Measurements from ENCODE around the gene TFEB. TPM values are rescaled to one million over a fixed set of nuclear protein-coding genes. Genes with fewer than 3 reads are reported as not detected.

The TFEB gene
- total RNA-seq, 1 experiment from 2014 or later = 6.6 TPM

DNA sequence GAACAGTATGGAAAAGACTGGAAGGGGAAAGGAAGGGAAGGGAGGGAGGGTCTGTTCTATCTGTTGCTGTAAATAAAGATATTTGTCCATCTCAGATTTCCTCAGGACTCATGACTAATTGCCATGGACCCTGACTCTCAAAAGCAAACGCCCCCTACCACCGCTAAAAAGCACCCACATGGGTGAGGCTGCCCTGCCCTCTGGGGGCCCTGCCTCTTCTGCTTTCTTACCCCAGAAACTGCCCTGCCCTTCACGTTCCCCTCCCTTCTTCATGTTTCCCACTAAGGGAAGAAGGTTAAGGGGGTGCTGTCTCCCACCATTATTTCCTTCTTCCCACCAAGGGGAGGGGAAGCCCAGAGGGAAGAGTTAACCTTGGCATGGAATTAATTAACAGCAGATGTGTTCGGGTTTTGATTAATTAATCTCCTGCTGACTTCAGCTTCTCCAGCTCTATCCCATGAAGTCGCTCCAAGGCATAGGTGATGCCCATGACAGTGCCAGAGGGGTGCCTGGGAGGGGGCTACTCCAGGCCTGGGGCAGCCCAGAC, 81.2 kb downstream of the TFEB start:
- H3K36me3 Mint-ChIP-seq (ENCODE audit: insufficient read depth, unreplicated experiment) = peaks cover 5% of the 10 kb centered on the region
- H3K4me3 Mint-ChIP-seq (ENCODE audit: low read depth, unreplicated experiment) = no peak overlapping the region
- CTCF ChIA-PET = interaction anchor here (0.6 kb wide), 1 partner anchor 526 kb away, joined by 6 read pairs; no protein-coding TSS in a partner anchor
- no peak overlapping the region for H3K27ac Mint-ChIP-seq (ENCODE audit: unreplicated experiment)
- H3K9me3 Mint-ChIP-seq (ENCODE audit: low read depth, unreplicated experiment) = no peaks in the 10 kb centered on the region
- no peak for DNase-seq
- H3K4me1 Mint-ChIP-seq (ENCODE audit: low read depth, unreplicated experiment) = no peaks in the 10 kb centered on the region
- intact Hi-C loops (cut with micrococcal nuclease; ENCODE audit: unreplicated experiment) = no loop called here
- no peak for TF ChIP-seq CTCF (IDR thresholded peaks at IDR 0.05; ENCODE audit: unreplicated experiment)
- peaks cover 23% of the 10 kb centered on the region for H3K27me3 Mint-ChIP-seq (ENCODE audit: unreplicated experiment)
- no TSS peak for BruUV-seq (replicated peaks)

DNA sequence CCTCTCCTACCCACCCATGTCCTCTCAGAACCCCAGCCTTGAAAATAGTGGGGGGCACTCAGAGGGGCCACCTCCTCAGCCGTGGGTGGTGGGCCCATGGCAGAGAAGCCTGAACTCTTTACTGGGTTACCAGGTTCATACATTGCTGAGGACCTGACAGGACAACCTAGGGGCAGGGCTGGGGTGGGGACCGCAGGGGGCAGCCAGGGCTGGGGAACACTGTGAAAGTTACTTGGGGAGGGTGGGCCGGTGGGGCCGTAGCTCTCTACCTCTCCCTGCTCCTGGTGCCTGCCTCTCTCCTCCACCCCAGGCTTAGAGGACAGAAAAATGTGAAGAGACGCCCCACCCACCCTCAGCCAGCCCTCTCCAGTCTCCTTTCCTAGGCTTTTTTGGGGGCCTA, 81.7 kb downstream of the TFEB start:
- no TSS peak for BruUV-seq (replicated peaks)
- Mint-ChIP-seq H3K4me3 (ENCODE audit: low read depth, unreplicated experiment) (no peak overlapping the region), H3K27me3 (ENCODE audit: unreplicated experiment) (peaks cover 18% of the 10 kb centered on the region), H3K36me3 (ENCODE audit: insufficient read depth, unreplicated experiment) (peaks cover 5% of the 10 kb centered on the region), H3K27ac (ENCODE audit: unreplicated experiment) (no peak overlapping the region), H3K9me3 (ENCODE audit: low read depth, unreplicated experiment) (no peaks in the 10 kb centered on the region), H3K4me1 (ENCODE audit: low read depth, unreplicated experiment) (no peaks in the 10 kb centered on the region)
- no peak for TF ChIP-seq CTCF (IDR thresholded peaks at IDR 0.05; ENCODE audit: unreplicated experiment)
- CTCF ChIA-PET = no interaction called here
- DNase-seq = no peak
- intact Hi-C loops (cut with micrococcal nuclease; ENCODE audit: unreplicated experiment) = no loop called here

DNA sequence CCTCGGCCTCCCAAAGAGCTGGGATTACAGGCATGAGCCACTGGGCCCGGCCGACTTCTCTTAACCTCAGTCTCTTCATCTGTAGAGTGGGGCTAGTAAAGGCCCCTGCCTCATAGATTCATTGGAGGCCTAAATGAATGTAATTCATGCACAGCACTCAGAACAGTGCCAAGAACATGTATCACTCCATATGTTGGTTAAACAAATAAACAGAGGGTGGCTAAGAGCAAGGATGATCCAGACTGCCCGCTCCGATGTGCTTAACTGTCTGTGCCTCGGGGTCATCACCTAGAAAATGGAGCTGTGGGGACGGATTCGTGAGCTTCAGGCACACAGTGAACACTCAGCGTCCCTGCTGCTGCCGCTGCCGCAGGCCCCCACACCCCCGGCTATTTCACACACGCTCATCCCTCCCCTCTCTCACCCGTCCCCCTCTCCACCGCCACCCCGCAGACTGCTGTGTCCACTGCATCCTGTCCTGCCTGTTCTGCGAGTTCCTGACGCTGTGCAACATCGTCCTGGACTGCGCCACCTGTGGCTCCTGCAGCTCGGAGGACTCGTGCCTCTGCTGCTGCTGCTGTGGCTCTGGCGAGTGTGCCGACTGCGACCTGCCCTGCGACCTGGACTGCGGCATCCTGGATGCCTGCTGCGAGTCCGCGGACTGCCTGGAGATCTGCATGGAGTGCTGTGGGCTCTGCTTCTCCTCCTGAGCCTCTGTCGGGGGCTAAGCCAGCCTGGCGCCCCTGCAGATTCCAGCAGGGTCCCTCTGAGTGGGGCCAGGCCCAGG, 82.3 kb downstream of the TFEB start:
- H3K9me3 Mint-ChIP-seq (ENCODE audit: low read depth, unreplicated experiment) = no peaks in the 10 kb centered on the region
- no TSS peak for BruUV-seq (replicated peaks)
- peaks cover 5% of the 10 kb centered on the region for H3K36me3 Mint-ChIP-seq (ENCODE audit: insufficient read depth, unreplicated experiment)
- no peak overlapping the region for H3K4me3 Mint-ChIP-seq (ENCODE audit: low read depth, unreplicated experiment)
- H3K27ac Mint-ChIP-seq (ENCODE audit: unreplicated experiment) = no peak overlapping the region
- no peak for DNase-seq
- no peak for TF ChIP-seq CTCF (IDR thresholded peaks at IDR 0.05; ENCODE audit: unreplicated experiment)
- CTCF ChIA-PET = interaction anchor here (0.9 kb wide), 1 partner anchor 82 kb away, joined by 3 read pairs; no protein-coding TSS in a partner anchor
- intact Hi-C loops (cut with micrococcal nuclease; ENCODE audit: unreplicated experiment) = no loop called here
- H3K27me3 Mint-ChIP-seq (ENCODE audit: unreplicated experiment) = peaks cover 11% of the 10 kb centered on the region
- H3K4me1 Mint-ChIP-seq (ENCODE audit: low read depth, unreplicated experiment) = no peaks in the 10 kb centered on the region

DNA sequence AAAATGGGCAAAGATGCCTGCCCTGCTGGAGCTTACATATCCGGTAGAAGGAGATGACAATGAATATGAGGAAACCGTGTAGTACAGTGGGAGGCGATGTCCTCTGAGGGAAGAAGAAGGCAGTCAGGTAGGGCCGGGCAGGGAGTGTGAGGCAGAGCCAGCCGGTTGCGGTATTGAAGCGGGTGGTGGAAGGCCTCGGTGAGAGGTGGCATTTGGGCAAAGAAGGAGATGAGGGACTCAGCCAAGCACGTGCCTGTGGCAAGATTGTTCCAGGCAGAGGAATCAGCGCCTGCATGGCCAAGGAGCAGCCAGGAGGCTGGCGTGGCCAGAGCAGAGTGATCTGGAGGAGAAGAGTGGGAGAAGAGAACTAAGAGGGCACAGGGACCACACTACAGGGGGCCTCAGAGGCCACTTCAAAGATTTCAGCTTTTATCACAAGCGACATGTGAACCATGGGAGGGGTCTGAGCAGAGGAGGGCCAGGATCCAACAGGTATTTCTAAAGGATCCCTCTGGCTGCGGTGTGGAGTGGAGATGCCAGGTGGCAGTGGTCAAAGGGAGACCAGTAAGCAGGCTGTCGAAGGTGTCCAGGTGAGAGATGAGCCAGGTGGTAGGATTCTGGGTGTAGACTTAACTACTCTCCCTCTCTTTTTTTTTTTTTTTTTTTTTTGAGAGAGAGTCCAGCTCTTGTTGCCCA, 83.3 kb downstream of the TFEB start:
- CTCF ChIA-PET = interaction anchor here (0.7 to 0.9 kb wide), 2 partner anchors 20 to 83 kb away, joined by 3 to 10 read pairs; no protein-coding TSS in a partner anchor
- peaks cover 5% of the 10 kb centered on the region for H3K36me3 Mint-ChIP-seq (ENCODE audit: insufficient read depth, unreplicated experiment)
- H3K9me3 Mint-ChIP-seq (ENCODE audit: low read depth, unreplicated experiment) = no peaks in the 10 kb centered on the region
- no TSS peak for BruUV-seq (replicated peaks)
- TF ChIP-seq CTCF (IDR thresholded peaks at IDR 0.05; ENCODE audit: unreplicated experiment) = no peak
- no peak overlapping the region for H3K4me3 Mint-ChIP-seq (ENCODE audit: low read depth, unreplicated experiment)
- H3K27ac Mint-ChIP-seq (ENCODE audit: unreplicated experiment) = no peak overlapping the region
- intact Hi-C loops (cut with micrococcal nuclease; ENCODE audit: unreplicated experiment) = no loop called here
- H3K4me1 Mint-ChIP-seq (ENCODE audit: low read depth, unreplicated experiment) = no peaks in the 10 kb centered on the region
- peaks cover 2% of the 10 kb centered on the region for H3K27me3 Mint-ChIP-seq (ENCODE audit: unreplicated experiment)
- DNase-seq = no peak
